NOMO-1 (cell line): Measurements from ENCODE around the gene KIFBP.
"Not testable (repeated sequence)": the region's sequence is repeated elsewhere in the genome, so short reads cannot be mapped to it uniquely, and the experiment has no call there.

ENCODE experiments used
- DNase-seq, 2 experiments: peaks; one replicate each; lab custom pipeline; 2025; ENCODE audit not compliant: unreplicated experiment in 2 of 2; lab: John Stamatoyannopoulos, UW

Gene KIFBP

DNA sequence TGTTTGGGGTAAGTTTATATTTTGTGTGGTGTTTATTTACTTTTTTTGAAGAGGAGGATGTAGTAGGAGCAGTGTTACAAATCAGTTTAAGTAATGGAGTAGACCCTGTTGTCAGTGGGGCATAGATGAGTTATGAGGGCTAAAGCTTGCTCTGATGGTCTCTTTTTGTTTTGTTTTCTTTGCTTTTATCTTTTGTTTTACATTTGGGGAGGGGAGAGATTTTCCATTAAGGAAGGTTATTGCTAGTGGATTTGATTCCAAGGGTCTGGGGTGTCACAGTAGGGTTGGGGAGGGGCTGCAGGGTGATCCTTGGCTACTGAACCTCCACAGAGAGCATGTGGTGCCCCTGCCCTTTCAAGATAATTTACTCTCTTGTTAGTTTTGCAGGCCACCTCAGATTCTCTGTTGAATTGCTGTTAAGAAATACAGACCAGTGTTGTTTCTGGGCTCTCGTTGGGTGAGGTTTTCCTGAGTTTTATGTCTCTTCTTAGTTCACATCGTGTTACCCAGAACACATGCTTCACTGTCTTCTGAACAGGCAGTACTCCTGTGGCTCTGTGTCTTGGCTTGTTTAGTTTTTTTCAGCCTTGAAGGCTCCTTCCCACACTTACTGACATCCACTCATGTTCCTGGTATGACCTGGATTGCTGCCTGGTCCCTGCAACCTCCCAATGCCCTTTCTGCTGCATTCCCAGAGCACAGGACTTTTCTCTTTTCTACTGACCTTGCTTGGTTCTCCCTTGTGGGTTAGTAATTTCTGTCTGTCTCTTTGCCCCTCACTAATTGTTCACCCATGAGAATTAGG lies 4.2 kb downstream of the KIFBP start:
- no peak for DNase-seq

DNA sequence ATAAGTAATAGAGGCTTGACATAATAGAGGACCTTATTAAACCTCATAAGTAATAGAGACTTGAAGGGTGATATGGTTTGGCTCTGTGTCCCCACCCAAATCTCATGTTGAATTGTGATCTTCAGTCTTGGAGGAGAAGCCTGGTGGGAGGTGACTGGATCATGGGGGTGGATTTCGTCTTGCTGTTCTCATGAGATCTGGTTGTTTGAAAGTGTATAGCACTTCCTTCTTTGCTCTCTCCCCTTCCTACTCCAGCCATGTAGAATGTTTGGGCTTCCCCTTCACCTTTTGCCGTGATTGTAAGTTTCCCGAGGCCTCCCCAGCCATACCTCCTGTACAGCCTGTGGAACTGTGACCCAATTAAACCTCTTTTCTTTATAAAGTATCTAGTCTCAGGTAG lies 8.6 kb downstream of the KIFBP start:
- DNase-seq, result no peak

DNA sequence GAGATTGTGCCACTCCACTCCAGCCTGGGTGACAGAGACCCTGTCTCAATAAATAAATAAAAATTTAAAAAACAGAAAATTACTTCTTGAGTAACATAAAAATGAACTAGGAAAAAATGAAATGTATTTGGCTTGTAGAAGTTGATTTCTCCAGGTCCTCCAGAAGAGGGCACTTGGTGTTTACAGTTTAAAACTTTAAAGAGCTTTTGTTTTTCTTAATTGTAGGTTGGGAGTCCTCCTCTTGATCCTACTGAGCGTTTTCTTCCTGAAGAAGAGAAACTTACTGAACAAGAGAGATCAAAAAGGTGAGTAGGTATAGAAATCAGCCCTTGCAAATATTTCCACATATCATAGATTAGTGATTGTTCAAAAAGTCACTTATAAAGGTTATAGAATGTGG lies 16.2 kb downstream of the KIFBP start:
- DNase-seq, result peak; percentile 60 to 77

DNA sequence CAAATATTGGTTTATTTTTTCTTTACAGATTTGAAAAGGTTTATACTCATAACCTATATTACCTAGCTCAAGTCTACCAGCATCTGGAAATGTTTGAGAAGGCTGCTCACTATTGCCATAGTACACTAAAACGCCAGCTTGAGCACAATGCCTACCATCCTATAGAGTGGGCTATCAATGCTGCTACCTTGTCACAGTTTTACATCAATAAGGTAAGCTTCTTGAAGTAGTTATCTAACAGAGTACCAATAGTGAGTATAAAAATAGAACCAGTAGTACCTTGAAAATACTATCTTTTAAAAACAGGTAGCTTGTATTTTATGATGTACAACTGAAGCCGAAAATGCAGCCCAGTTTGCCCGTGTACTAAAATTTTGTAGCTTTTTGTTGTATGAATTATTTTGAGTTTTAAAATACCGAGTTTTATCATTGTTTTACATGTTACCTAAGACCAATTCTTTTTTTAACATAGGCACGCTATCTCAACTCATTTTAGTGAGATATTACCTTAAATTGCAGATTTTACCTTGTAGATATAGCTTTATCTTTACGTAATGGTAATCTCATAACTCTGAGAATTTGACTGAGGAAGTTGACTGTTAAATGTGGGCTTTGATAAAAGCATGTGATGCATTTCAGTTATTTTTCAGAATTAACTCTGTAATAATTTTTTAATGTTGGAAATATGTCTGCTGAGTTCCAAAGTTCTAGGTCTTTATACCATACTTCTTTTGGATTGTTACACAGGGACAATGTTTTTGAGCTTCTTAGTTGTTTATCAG lies 17.3 kb downstream of the KIFBP start:
- no peak for DNase-seq

GRCh38 chr10:69007260-69007659 lies 18.7 kb downstream of the KIFBP start:
- peak; percentile 20 to 70 for DNase-seq

DNA sequence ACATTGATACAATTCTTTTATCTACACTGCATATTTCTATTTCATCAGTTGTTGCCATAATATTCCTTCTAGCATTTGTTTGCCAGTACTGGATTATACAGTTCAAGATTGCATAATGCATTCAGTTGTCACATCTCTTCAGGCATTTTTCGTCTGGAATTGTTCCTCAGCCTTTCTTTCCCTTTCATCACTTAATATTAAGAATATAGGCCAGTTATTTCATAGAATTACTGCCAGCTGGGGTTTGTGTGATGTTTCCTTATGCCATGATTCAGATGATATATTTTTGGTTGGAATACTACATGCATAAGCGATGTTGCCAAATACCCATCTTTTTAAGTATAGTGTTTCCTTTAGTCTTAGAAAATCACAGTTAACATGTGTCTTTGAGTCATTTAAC lies 20.8 kb downstream of the KIFBP start:
- DNase-seq, result no peak

DNA sequence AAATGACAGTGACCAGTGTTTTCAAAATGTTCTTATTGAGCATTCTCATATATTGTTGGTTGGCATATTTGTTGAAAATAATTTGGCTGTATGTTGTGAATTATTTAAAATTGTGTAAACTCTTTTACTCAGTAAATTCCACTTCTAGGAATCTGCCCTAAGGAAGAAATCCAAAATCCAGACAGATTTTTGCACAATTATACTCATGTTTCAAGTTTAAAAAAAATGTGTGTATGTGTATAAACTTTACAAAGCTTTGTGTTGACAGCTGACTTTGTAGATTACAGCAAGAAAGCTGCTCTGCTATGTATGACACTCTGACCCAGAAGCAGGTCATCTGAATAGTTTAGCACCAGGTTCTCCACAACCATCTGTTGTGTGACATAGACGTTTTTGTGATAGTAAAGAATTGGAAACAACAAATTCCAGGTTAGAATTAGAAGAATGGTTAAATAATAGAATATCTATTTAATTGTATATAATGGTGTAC lies 21.6 kb downstream of the KIFBP start:
- no peak for DNase-seq

DNA sequence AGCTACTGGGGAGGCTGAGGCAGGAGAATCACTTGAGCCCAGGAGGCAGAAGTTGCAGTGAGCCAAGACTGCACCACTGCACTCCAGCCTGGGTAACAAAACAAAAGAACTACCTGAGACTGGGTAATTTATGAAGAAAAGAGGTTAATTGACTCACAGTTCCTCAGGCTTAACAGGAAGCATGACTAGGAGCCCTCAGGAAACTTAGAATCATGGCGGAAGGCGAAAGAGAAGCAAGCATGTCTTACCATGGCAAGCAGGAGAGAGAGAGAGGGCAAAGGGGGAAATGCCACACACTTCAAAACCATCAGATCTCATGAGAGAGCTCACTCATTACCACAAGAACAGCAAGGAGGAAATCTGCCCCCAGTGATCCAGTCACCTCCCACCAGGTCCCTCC lies 24.2 kb downstream of the KIFBP start:
- DNase-seq, result not testable (repeated sequence)

- DNase-seq, result no peak
Observed at GRCh38 chr10:69014171-69014570, 25.6 kb downstream of the KIFBP start.

- no peak for DNase-seq
Observed at GRCh38 chr10:69018613-69019012, 30.0 kb downstream of the KIFBP start.

GRCh38 chr10:69022611-69023010 lies 34.0 kb downstream of the KIFBP start:
- no peak for DNase-seq

GRCh38 chr10:69025370-69025896 lies 36.8 kb downstream of the KIFBP start:
- no peak for DNase-seq

- peak in 1 of 2 experiments; percentile 18 for DNase-seq
Observed at GRCh38 chr10:69033256-69033655, 44.7 kb downstream of the KIFBP start.

GRCh38 chr10:69037489-69037888 lies 48.9 kb downstream of the KIFBP start:
- DNase-seq, result no peak

DNA sequence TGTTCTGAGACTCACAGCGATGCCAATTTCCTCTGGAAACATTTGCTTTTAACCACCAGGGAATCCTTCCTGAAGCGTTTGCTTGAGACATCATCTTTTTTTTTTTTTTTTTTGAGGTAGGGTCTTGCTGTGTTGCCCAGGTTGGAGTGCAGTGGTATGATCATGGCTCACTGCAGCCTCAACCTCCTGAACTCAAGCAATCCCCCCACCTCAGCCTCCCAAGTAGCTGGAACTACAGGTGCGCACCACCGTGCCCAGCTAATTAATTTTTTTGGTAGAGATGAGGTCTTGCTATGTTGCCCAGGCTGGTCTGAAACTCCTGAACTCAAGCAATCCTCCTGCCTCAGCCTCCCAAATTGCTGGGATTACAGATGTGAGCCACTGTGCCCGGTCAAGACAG lies 52.3 kb downstream of the KIFBP start:
- DNase-seq, result not testable (repeated sequence)

DNA sequence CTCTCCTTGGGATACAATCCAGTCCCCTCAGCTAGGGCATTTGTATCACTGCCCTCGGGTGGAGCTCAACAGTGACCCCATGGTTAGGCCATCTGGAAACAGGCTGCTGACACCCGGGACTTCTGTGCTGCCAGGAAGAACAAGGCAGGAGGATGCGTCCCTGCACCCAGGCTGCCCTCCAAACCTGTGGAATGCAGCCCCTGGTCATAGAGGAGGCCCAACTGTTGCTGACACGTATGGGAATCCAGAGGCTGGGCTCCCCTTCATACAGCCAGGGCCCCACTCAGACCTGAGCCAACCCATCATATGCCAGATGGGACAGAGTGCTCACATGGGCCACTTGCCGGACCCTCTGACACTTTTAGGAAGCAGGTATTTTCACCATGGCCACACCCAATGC lies 53.8 kb downstream of the KIFBP start:
- no peak for DNase-seq

- no peak for DNase-seq
Observed at GRCh38 chr10:69042838-69043237, 54.2 kb downstream of the KIFBP start.

GRCh38 chr10:69043931-69044531 lies 55.4 kb downstream of the KIFBP start:
- no peak for DNase-seq

- DNase-seq, result peak; percentile 79 to 88
Observed at GRCh38 chr10:69044546-69044945, 55.9 kb downstream of the KIFBP start.

DNA sequence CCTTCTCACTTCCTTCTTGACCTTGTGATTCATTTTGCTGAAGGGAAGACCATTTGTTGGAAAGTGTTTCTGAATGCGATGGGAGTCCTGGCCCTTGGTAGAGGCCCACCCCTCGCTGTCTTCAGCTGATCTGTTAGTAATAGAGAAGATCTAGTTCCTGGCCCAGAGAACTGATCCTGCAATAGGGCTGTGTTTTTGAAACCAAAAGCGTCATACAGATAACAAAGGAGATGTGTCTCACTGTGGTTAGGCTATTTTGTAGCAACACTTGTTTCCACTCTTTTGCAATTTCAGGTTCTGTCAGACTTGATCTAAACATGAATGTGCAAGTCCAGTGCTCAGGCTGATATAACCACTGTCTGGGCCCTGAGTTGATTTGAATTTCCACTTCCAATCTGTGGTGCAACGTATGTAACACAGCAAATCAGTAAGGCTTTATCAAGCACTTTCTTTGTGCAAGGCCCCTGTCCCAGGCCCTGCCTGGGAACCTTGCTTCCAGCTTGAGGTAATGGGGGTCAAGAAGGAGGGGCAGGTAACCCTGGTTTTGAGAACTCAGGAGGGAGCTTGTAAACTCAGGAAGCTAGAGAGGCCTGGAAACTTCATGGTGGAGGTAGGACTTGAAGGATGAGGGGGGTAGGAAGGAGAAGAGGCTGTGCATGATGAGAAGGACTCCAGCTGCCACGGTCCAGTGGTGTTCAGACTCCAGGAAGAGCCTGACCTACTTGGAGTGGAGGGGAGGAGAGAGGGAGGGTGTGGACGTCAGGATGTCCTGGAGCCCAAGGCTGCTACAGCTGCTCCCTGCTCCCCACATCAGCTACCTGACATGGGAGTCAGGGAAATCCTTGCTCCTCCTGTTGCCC lies 57.1 kb downstream of the KIFBP start:
- DNase-seq, result peak; percentile 88 to 98
